HepG2 (cell line): ENCODE results near the gene LAPTM4A. TPM values are rescaled to one million over a fixed set of nuclear protein-coding genes. Genes with fewer than 3 reads are reported as not detected.

Source experiments
- DNMT1 ChIP-seq: sonication (generic); formaldehyde crosslinking; IDR thresholded peaks from 2 replicates; pipeline ENCODE4 v1.5.1; 2020; ENCODE audit warnings: mild to moderate bottlenecking, missing genetic modification reagents
- KAT8 ChIP-seq: IDR thresholded peaks from 2 replicates; pipeline ENCODE4 v1.6.1; 2016; ENCODE audit warnings: missing genetic modification reagents, missing compliant biosample characterization
- KLF11 ChIP-seq: IDR thresholded peaks from 2 replicates; pipeline ENCODE4 v1.6.1; 2016; ENCODE audit warnings: missing compliant biosample characterization
- LCORL ChIP-seq, 2 experiments: fragments of 450-650 bp in 1 of 2; sonication (generic) in 1 of 2; formaldehyde crosslinking in 1 of 2; IDR thresholded peaks; 2 replicates each; pipeline versions ENCODE4 v1.5.0 to v1.6.1; 2017 to 2020; ENCODE audit warnings: antibody characterized with exemption in 1 of 2, missing genetic modification reagents in 1 of 2
- NR1H2 ChIP-seq: sonication (generic); formaldehyde crosslinking; IDR thresholded peaks from 2 replicates; pipeline ENCODE4 v1.8.1; 2022; ENCODE audit warnings: low read depth, missing genetic modification reagents, borderline replicate concordance
- TCF7 ChIP-seq: sonication (generic); IDR thresholded peaks from 2 replicates; pipeline ENCODE4 v1.6.1; 2016; ENCODE audit warnings: antibody characterized with exemption, low read depth
- TMF1 ChIP-seq: sonication (generic); formaldehyde crosslinking; IDR thresholded peaks from 2 replicates; pipeline ENCODE4 v1.8.1; 2022; ENCODE audit warnings: low read depth, missing genetic modification reagents
- ZBTB38 ChIP-seq: sonication (generic); formaldehyde crosslinking; IDR thresholded peaks from 2 replicates; pipeline ENCODE4 v1.5.1; 2020; ENCODE audit warnings: mild to moderate bottlenecking, missing genetic modification reagents
- ZMYM4 ChIP-seq: sonication (generic); formaldehyde crosslinking; IDR thresholded peaks from 2 replicates; pipeline ENCODE4 v1.8.1; 2023; ENCODE audit warnings: mild to moderate bottlenecking, missing genetic modification reagents
- ZNF230 ChIP-seq: sonication (generic); formaldehyde crosslinking; IDR thresholded peaks from 2 replicates; pipeline ENCODE4 v1.4.0; 2020; ENCODE audit warnings: mild to moderate bottlenecking, missing genetic modification reagents
- ZNF775 ChIP-seq: sonication (generic); formaldehyde crosslinking; IDR thresholded peaks from 2 replicates; pipeline ENCODE4 v1.4.0; 2020; ENCODE audit warnings: missing genetic modification reagents, mild to moderate bottlenecking, moderate library complexity, borderline replicate concordance
- polyA plus RNA-seq, 8 experiments: library from polyadenylated mRNA; depleted of rRNA in 3 of 8; stranded (reverse) in 7 of 8; unstranded in 1 of 8; fragments of >200 nt; fragmentation: Illumina TruSeq in 4 of 8; extraction: Trizol in 4 of 8; gene quantifications; 2 replicates each; pipeline versions ENCODE4 v1.2.1 to v1.2.3, GENCODE V29; 2011 to 2016; ENCODE audit warnings: low read depth in 4 of 8, missing spikeins in 1 of 8, mixed read lengths in 1 of 8; ENCODE audit not compliant: insufficient read depth in 1 of 8
- total RNA-seq, 5 experiments: library from RNA; depleted of rRNA; stranded (reverse); fragments of >200 nt; fragmentation: Illumina TruSeq; extraction: Trizol; gene quantifications; 2 replicates each; pipeline ENCODE4 v1.2.3, GENCODE V29; 2016; ENCODE audit warnings: low read depth in 1 of 5
- TF ChIP-seq, protein P1 (sequence below): sonication (generic); formaldehyde crosslinking; IDR thresholded peaks from 2 replicates; pipeline ENCODE4 v1.4.0; 2020; ENCODE audit warnings: mild to moderate bottlenecking, missing genetic modification reagents
- TF ChIP-seq, protein P2 (sequence below): sonication (generic); formaldehyde crosslinking; IDR thresholded peaks from 2 replicates; pipeline ENCODE4 v1.8.0; 2022; ENCODE audit warnings: missing genetic modification reagents, mild to moderate bottlenecking, inconsistent platforms, borderline replicate concordance
- TF ChIP-seq, protein P3 (sequence below), 2 experiments: sonication (generic) in 1 of 2; formaldehyde crosslinking in 1 of 2; IDR thresholded peaks; 2 replicates each; pipeline versions ENCODE4 v1.4.0 to v1.6.1; 2018 to 2020; ENCODE audit warnings: missing genetic modification reagents in 2 of 2, borderline replicate concordance in 1 of 2, low read depth in 1 of 2, mild to moderate bottlenecking in 1 of 2, missing biosample characterization in 1 of 2
- TF ChIP-seq, protein P4 (sequence below): sonication (generic); formaldehyde crosslinking; conservative IDR thresholded peaks from 2 replicates; pipeline ENCODE4 v1.4.0; 2020; ENCODE audit warnings: missing genetic modification reagents
- TF ChIP-seq, protein P5 (sequence below): sonication (generic); formaldehyde crosslinking; IDR thresholded peaks from 2 replicates; pipeline ENCODE4 v1.5.0; 2020; ENCODE audit warnings: mild to moderate bottlenecking, missing genetic modification reagents
- TF ChIP-seq, protein P6 (sequence below): sonication (generic); formaldehyde crosslinking; IDR thresholded peaks from 2 replicates; pipeline ENCODE4 v1.5.0; 2020; ENCODE audit warnings: missing genetic modification reagents

Gene LAPTM4A
- total and polyA plus RNA-seq, 2 of the 13 experiments (the other 11 are each of a cell fraction or from before 2014, with no cell fraction given): 116 to 558 TPM

DNA sequence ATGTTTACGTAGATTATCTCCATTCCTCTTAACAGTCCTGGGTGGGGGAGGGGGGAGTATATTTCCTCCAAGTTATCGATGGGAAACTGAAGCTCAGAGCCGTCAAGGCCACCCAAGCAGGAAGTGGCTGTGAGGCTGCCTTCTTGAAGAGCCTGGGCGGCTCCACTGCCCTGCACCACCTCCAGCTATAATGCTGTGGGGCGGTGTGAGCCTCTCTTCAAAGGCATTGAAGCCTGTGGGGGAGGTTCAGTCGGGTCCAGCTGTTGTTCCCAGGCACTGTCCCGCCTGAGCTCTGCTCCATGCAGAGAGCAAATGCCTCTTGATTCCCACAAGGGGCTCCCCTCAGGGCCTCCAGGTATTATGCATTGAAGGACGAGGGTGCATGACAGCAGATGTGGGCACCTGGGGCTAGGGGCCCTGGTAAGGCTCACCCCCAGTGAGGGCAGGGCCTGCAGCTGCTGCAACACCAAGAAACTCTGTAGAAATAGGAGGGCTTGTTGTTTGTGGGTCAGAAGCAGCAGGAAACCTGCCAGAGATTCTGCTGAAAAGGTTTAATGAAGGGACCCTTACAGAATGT is 29.5 kb upstream of the LAPTM4A start (continued):
- TF ChIP-seq, protein P1, sequence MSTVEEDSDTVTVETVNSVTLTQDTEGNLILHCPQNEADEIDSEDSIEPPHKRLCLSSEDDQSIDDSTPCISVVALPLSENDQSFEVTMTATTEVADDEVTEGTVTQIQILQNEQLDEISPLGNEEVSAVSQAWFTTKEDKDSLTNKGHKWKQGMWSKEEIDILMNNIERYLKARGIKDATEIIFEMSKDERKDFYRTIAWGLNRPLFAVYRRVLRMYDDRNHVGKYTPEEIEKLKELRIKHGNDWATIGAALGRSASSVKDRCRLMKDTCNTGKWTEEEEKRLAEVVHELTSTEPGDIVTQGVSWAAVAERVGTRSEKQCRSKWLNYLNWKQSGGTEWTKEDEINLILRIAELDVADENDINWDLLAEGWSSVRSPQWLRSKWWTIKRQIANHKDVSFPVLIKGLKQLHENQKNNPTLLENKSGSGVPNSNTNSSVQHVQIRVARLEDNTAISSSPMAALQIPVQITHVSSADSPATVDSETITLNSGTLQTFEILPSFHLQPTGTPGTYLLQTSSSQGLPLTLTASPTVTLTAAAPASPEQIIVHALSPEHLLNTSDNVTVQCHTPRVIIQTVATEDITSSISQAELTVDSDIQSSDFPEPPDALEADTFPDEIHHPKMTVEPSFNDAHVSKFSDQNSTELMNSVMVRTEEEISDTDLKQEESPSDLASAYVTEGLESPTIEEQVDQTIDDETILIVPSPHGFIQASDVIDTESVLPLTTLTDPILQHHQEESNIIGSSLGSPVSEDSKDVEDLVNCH (CRISPR knock-in tag): no peak
- 0 out of 2 replicates have a peak, but pooled peaks have one; percentile 25 for TF ChIP-seq ZMYM4
- TF ChIP-seq, protein P2, sequence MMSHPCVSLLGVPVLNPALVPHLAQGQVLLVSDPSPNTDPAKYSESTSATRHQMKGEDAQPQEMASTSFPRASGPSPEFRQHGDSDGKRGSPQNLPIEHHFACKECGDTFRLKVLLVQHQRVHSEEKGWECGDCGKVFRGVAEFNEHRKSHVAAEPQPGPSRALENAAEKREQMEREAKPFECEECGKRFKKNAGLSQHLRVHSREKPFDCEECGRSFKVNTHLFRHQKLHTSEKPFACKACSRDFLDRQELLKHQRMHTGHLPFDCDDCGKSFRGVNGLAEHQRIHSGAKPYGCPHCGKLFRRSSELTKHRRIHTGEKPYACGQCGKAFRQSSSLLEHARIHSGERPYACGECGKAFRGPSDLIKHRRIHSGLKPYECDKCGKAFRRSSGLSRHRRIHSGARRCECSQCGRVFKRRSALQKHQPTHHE (CRISPR knock-in tag): no peak
- no peak for TF ChIP-seq TMF1
- no peak for TF ChIP-seq LCORL (IDR thresholded peaks at IDR 0.05)
- TF ChIP-seq LCORL (CRISPR knock-in tag; IDR thresholded peaks at IDR 0.05): 0 out of 2 replicates have a peak, but pooled peaks have one; percentile 50
- peak; percentile 40; the same call in 1 of the 2 replicates for TF ChIP-seq TCF7
- TF ChIP-seq, protein P3, sequence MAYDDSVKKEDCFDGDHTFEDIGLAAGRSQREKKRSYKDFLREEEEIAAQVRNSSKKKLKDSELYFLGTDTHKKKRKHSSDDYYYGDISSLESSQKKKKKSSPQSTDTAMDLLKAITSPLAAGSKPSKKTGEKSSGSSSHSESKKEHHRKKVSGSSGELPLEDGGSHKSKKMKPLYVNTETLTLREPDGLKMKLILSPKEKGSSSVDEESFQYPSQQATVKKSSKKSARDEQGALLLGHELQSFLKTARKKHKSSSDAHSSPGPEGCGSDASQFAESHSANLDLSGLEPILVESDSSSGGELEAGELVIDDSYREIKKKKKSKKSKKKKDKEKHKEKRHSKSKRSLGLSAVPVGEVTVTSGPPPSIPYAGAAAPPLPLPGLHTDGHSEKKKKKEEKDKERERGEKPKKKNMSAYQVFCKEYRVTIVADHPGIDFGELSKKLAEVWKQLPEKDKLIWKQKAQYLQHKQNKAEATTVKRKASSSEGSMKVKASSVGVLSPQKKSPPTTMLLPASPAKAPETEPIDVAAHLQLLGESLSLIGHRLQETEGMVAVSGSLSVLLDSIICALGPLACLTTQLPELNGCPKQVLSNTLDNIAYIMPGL (CRISPR knock-in tag; IDR thresholded peaks at IDR 0.05; ENCODE audit: borderline replicate concordance in 1 of 2, low read depth in 1 of 2): no peak
- TF ChIP-seq, protein P4, sequence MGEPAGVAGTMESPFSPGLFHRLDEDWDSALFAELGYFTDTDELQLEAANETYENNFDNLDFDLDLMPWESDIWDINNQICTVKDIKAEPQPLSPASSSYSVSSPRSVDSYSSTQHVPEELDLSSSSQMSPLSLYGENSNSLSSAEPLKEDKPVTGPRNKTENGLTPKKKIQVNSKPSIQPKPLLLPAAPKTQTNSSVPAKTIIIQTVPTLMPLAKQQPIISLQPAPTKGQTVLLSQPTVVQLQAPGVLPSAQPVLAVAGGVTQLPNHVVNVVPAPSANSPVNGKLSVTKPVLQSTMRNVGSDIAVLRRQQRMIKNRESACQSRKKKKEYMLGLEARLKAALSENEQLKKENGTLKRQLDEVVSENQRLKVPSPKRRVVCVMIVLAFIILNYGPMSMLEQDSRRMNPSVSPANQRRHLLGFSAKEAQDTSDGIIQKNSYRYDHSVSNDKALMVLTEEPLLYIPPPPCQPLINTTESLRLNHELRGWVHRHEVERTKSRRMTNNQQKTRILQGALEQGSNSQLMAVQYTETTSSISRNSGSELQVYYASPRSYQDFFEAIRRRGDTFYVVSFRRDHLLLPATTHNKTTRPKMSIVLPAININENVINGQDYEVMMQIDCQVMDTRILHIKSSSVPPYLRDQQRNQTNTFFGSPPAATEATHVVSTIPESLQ (CRISPR knock-in tag): no peak
- no peak for TF ChIP-seq NR1H2 (CRISPR knock-in tag)
- no peak for TF ChIP-seq ZNF775 (CRISPR knock-in tag)
- no peak for TF ChIP-seq DNMT1 (CRISPR knock-in tag)
- no peak for TF ChIP-seq ZNF230 (CRISPR knock-in tag)
- TF ChIP-seq, protein P5, sequence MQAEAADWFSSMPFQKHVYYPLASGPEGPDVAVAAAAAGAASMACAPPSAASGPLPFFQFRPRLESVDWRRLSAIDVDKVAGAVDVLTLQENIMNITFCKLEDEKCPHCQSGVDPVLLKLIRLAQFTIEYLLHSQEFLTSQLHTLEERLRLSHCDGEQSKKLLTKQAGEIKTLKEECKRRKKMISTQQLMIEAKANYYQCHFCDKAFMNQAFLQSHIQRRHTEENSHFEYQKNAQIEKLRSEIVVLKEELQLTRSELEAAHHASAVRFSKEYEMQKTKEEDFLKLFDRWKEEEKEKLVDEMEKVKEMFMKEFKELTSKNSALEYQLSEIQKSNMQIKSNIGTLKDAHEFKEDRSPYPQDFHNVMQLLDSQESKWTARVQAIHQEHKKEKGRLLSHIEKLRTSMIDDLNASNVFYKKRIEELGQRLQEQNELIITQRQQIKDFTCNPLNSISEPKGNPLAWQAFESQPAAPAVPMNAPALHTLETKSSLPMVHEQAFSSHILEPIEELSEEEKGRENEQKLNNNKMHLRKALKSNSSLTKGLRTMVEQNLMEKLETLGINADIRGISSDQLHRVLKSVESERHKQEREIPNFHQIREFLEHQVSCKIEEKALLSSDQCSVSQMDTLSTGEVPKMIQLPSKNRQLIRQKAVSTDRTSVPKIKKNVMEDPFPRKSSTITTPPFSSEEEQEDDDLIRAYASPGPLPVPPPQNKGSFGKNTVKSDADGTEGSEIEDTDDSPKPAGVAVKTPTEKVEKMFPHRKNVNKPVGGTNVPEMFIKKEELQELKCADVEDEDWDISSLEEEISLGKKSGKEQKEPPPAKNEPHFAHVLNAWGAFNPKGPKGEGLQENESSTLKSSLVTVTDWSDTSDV (CRISPR knock-in tag): no peak
- no peak for TF ChIP-seq ZBTB38
- TF ChIP-seq, protein P6, sequence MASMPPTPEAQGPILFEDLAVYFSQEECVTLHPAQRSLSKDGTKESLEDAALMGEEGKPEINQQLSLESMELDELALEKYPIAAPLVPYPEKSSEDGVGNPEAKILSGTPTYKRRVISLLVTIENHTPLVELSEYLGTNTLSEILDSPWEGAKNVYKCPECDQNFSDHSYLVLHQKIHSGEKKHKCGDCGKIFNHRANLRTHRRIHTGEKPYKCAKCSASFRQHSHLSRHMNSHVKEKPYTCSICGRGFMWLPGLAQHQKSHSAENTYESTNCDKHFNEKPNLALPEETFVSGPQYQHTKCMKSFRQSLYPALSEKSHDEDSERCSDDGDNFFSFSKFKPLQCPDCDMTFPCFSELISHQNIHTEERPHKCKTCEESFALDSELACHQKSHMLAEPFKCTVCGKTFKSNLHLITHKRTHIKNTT (CRISPR knock-in tag): no peak
- no peak for TF ChIP-seq KAT8 (CRISPR knock-in tag)
- no peak for TF ChIP-seq KLF11 (CRISPR knock-in tag)
